Left cardiac atrium (tissue), 4 donors: ENCODE data around the gene TXNDC16. TPM values are rescaled to one million over a fixed set of nuclear protein-coding genes. Genes with fewer than 3 reads are reported as not detected.

ENCODE experiments used
- ATAC-seq, 2 donors: fragments of 200-7000 bp; cut with Tn5 transposase; one replicate each; pipeline ENCODE4 v1.9.1; 2020; ENCODE audit warnings: mild to moderate bottlenecking in 2 of 2, moderate library complexity in 2 of 2
- DNase-seq: peaks from one replicate; pipeline ENCODE4 v3.0.0-alpha.2; 2020
- intact Hi-C, 2 donors: fragments of 100-400 bp; cut with DNase I; formaldehyde crosslinking; loops; one replicate each; pipeline versions ENCODE4 v1.14.1 to v1.15.1; 2022 to 2023
- total RNA-seq, 2 donors: library from RNA; stranded (reverse); fragmentation: NEBNext Ultra II Directional; extraction: Animal tissue kit (Norgen Biotek cat#: 25700); gene quantifications; one replicate each; pipeline ENCODE4 v1.2.1, GENCODE V29; 2021
- donor health status: DM: no; HTN: yes; CAD: no.
- donor health status: DM: no; HTN: yes; CAD: no; lungs with severe emphysema.
- donor health status: DM: yes; HTN: yes; CAD: no.
- donor health status: Dilated cardiomyopathy.

TXNDC16 gene
- total RNA-seq, 2 donors from 2014 or later, result 4.6 to 6.2 TPM

DNA sequence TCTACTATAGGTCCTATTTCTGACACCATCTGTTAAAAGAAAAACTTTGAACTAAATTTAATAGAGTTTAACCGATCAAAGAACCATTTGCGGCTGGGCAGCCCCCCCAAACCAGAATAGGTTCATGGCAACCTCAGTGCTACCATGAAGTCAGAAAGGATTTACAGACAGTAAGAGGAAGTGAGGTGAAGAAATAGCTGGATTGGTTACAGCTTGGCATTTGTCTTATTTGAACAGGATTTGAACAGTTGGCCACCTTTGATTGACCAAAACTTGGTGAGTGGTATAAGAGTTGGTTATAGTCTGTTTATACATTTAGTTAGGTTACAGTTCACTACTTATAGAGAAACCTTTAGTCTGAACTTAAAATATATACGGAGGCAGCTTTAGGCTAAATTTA, 88.9 kb downstream of the TXNDC16 start:
- DNase-seq (no peak), ATAC-seq (no peak)
- intact Hi-C loops, result no loop called here

DNA sequence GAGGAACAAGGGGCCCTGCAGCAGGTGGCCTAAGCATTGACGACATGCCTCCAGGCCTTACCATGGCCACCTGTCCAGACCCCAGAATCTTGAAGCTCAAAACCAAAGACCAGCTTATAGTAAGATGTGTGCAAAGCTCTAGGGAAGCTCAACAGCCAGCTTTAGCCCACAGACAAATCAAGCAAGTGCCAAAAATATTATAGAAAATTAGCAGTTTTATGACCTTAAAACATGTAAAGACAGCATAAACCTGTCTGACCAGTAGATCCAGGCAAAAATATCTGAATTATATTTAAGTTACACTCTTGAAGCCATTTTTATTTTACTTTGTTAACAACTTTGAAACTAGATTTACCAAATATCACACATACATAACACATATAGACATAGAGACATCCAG, 90.6 kb downstream of the TXNDC16 start:
- intact Hi-C loops, result no loop called here
- no peak for ATAC-seq

DNA sequence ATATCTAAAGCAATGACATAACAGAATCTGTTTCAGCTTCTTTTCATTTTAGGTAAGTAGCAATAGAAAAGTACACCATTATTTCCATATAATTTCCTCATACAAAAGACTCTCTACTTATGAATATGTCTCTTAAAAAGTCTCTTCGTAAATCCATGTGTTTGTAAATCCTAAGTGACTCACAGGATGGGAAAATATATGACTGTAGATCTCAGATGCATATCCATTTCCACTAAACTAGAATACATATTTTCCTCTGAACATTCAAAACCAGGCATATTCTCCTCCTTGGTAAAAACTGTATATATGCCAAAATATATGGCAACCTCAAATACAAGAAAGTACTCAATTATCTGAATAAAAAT, 93.6 kb downstream of the TXNDC16 start:
- intact Hi-C loops, result no loop called here
- DNase-seq, result no peak
- no peak for ATAC-seq

More for the DNA sequence above, 90.6 kb downstream of the TXNDC16 start:
- DNase-seq, result no peak

- intact Hi-C loops, result no loop called here
These were observed 94.9 kb downstream of the TXNDC16 start for GRCh38 chr14:52457411-52457810.

DNA sequence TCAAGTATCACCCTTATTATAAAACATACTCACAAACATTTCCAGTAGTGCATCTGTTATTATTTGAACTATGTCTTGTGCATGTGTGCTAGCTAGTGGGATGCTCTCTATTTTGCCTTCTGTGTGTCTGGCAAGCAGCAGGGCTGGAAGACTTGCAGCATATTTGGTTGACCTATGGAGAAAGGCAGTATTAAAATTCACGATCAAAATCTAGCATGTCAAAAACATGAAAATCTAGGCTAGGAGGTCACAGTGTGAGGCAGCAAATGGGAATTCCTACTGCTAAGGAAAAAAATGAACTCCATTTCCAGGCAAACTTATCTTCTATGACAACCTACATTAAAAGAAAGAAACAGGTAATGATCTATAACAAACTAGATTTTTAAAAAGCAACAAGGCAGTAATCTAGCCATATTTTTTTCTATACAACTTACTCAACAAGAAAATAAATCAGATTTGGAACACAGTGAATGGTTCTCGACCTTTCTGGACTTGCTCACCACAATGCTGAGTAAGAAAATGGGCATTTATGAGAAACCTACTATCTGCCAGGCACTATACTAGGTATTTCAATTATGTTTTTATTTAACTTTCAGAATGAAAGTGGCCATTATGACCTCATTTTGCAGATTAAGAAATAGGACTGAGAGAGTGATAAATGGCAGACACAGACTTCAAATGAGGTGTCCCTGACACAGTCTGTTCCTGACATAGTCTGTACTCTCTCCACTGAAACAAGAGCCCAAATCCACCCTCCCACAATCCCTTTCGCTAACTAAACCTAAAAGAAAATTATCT, 96.8 kb downstream of the TXNDC16 start:
- DNase-seq (no peak), ATAC-seq (no peak)
- intact Hi-C loops, result no loop called here

More at GRCh38 chr14:52457411-52457810, 94.9 kb downstream of the TXNDC16 start:
- DNase-seq (no peak), ATAC-seq (no peak)

DNA sequence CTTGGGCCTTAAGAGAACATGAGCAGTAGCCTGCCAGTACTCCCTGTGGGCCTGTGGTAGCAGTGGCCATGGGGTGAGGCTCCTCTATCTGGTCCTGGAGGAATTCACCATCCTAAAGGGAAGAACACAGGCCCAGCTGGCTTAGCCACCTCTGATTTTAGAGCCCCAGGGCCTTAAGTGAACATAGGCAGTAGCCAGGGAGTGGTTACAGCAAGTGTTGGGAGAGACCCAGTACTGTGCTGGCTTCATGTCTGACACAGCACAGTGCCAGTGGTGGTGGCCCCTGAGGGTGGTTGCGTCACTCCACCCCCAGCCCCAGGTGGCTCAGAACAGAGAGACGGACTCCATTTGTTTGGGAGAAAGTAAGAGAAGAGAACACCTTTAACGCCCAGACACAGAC, 105.1 kb downstream of the TXNDC16 start:
- ATAC-seq, result no peak
- intact Hi-C loops, result no loop called here
- no peak for DNase-seq

DNA sequence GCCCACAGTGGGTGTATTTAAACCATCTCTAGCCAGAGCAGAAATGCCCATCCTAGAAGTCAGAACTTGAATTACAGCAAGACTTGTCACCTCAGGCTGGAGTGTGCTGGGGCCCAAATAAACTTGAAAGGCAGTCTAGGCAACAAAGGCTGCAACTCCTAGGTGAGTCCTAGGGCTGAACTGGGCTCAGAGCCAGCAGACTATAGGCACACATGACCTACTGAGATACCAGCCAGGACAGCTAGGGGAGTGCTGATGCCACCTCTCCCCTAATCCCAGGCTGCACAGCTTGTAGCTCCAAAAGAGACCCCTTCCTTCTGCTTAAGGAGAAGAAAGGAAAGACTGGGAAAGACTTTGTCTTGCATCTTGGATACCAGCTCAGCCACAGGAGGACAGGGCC, 106.0 kb downstream of the TXNDC16 start:
- ATAC-seq, result no peak
- intact Hi-C loops, result no loop called here
- no peak for DNase-seq

GRCh38 chr14:52443506-52443905, 108.8 kb downstream of the TXNDC16 start:
- ATAC-seq (no peak), DNase-seq (no peak)
- intact Hi-C loops, result no loop called here

GRCh38 chr14:52442602-52443001, 109.7 kb downstream of the TXNDC16 start:
- no peak for ATAC-seq
- DNase-seq, result no peak
- intact Hi-C loops, result no loop called here

GRCh38 chr14:52442166-52442565, 110.1 kb downstream of the TXNDC16 start:
- intact Hi-C loops, result no loop called here
- no peak for DNase-seq
- ATAC-seq, result no peak

- ATAC-seq, result no peak
- no peak for DNase-seq
- intact Hi-C loops, result no loop called here
These were observed 112.8 kb downstream of the TXNDC16 start for GRCh38 chr14:52439476-52439875.

- ATAC-seq (no peak), DNase-seq (no peak)
- intact Hi-C loops, result no loop called here
These were observed 117.3 kb downstream of the TXNDC16 start for GRCh38 chr14:52434955-52435354.

- no peak for DNase-seq
- intact Hi-C loops, result no loop called here
- no peak for ATAC-seq
These were observed 121.8 kb downstream of the TXNDC16 start for GRCh38 chr14:52430474-52430873.

DNA sequence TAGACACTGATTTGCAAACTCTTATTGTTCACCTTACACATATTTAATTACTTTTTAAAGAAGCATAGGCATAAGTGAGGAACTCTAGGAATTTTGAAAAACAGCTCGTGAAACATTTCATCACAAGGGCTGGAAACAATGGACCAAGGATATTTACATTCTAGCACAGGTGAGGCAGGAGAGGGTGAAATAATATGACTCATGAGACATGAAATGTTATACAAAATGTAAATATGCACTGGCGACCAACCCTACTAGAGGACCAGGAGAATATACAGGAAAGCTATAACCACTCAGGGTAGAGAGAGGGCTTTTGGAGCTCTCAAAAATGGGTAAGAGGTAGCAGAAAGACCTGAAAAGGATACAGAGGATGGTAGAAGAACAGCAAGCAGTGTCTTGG, 122.9 kb downstream of the TXNDC16 start:
- DNase-seq, result no peak
- intact Hi-C loops, result no loop called here
- ATAC-seq, result no peak

DNA sequence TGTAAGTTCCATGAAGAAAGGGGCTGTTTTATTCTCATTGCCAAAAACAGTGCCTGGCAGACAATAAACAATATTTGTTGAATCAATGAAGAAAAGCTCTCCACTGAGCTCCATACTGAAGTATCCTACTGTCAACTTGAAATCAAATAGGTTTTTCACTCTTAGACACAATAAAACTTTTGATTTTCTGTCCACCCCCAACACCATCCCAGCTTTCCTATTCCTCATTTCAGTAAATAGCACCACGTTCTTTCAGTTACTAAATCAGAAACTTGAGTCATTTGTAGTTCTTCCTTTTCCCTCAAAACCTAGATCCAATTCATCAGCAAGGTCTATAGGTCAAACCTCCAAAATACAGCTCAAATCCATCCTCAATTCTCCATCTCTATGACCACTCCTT, 124.8 kb downstream of the TXNDC16 start:
- DNase-seq (no peak), ATAC-seq (no peak)
- intact Hi-C loops, result no loop called here

GRCh38 chr14:52422650-52423356, 129.5 kb downstream of the TXNDC16 start:
- no peak for DNase-seq
- no peak for ATAC-seq
- intact Hi-C loops, result no loop called here

DNA sequence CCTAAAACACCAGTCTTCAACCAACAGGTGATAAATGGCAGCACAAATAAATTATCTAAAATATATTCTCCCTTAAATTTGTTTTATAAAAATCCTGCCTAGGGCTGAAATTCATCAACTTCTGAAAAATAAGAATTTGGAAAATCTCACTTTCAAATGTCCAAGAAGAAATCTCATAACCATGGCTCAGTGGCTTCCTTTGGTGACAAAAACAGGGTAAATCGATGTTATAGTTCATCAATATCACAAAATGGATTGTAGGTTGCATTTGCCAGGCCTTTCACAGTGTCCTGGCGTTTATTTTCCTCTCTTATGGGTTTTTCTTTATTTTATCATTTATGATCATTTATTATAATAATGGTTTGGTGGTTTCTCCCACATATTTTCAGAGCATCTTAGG, 135.2 kb downstream of the TXNDC16 start:
- intact Hi-C loops, result no loop called here
- ATAC-seq (no peak), DNase-seq (no peak)

GRCh38 chr14:52413729-52414408, 138.4 kb downstream of the TXNDC16 start:
- intact Hi-C loops, result no loop called here
- DNase-seq, result no peak
- ATAC-seq, result no peak

GRCh38 chr14:52412426-52412825, 139.9 kb downstream of the TXNDC16 start:
- intact Hi-C loops, result no loop called here
- DNase-seq (no peak), ATAC-seq (no peak)

DNA sequence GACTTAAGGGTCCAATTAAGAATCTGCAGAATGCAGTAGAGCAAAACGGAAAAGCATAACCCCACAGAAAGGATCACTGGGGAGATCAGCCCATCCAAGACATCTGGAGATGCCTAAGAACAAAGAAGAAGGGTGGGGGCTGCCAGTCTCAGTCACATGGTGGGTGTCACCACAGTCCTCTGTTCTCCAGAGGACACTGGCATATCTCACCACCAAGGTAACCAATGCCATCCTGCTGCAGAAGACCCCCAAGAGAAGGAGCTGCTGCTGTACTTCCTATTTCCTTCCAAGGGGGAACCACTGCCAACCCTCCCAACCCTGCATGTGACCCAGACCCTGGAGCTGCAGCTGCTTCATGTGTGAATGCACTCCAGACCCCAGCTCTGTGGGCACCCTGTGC, 147.0 kb downstream of the TXNDC16 start:
- ATAC-seq (no peak), DNase-seq (no peak)
- intact Hi-C loops, result no loop called here
